ENCODE measurements around the gene CCDC88B. TPM values are rescaled to one million over a fixed set of nuclear protein-coding genes. Genes with fewer than 3 reads are reported as not detected.
A peak's percentile ranks its signal among the peaks of the same experiment; 100 is the strongest.

Gene CCDC88B
- total and polyA plus RNA-seq, 9 of the 15 experiments (the other 6 are each of a cell fraction or from before 2014, with no cell fraction given) = 0.13 to 18.1 (median 7.9) TPM

GRCh38 chr11:64317325-64317960 is 22.6 kb upstream of the CCDC88B start, which contains the start of gene TRMT112 (continued):
- TF ChIP-seq CEBPZ (IDR thresholded peaks at IDR 0.05; ENCODE audit: borderline replicate concordance, low read depth, low read length) (no peak), PCBP1 (IDR thresholded peaks at IDR 0.05; ENCODE audit: low read depth, low read length, poor library complexity, severe bottlenecking) (no peak), CREB1 (IDR thresholded peaks at IDR 0.05) (peak; percentile 71), CREB1 (CRISPR knock-in tag; IDR thresholded peaks at IDR 0.05) (no peak; the same call in 1 of the 2 replicates), CXXC5 (CRISPR knock-in tag; IDR thresholded peaks at IDR 0.05) (peak; percentile 60), ZNF143 (CRISPR knock-in tag; IDR thresholded peaks at IDR 0.05) (peak; percentile 52; the same call in 1 of the 2 replicates), ZNF445 (CRISPR knock-in tag; IDR thresholded peaks at IDR 0.05; ENCODE audit: low read depth) (no peak), TOE1 (IDR thresholded peaks at IDR 0.05; ENCODE audit: borderline replicate concordance) (peak; percentile 77; the same call in 1 of the 2 replicates), TOE1 (CRISPR knock-in tag; IDR thresholded peaks at IDR 0.05; ENCODE audit: borderline replicate concordance, low read depth) (peak; percentile 67; the same call in 1 of the 2 replicates), ETV6 (IDR thresholded peaks at IDR 0.05; ENCODE audit: borderline replicate concordance in 1 of 2, low read depth in 2 of 2, low read length in 1 of 2) (peak in 1 of 2 experiments; percentile 24; a peak in 1 of 4 replicates), ETV6 (CRISPR knock-in tag; IDR thresholded peaks at IDR 0.05; ENCODE audit: borderline replicate concordance) (no peak), ZBTB11 (CRISPR knock-in tag; IDR thresholded peaks at IDR 0.05) (peak in 2 of 3 experiments; percentile 59 to 92; a peak in 3 of 6 replicates), NFE2 (IDR thresholded peaks at IDR 0.05; ENCODE audit: low read depth) (peak; percentile 7; the same call in 1 of the 2 replicates), ESRRA (IDR thresholded peaks at IDR 0.05; ENCODE audit: borderline replicate concordance, low read depth) (peak; percentile 40; the same call in 1 of the 2 replicates), E2F8 (IDR thresholded peaks at IDR 0.05; ENCODE audit: low read depth, partially characterized antibody) (peak; percentile 90), DPF2 (IDR thresholded peaks at IDR 0.05) (peak; percentile 33; the same call in 1 of the 2 replicates), CTBP1 (IDR thresholded peaks at IDR 0.05; ENCODE audit: borderline replicate concordance) (0 out of 2 replicates have a peak, but pooled peaks have one; percentile 13)
